ENCODE results near the gene ACAP3.
A peak's percentile ranks its signal among the peaks of the same experiment; 100 is the strongest.

Gene ACAP3

DNA sequence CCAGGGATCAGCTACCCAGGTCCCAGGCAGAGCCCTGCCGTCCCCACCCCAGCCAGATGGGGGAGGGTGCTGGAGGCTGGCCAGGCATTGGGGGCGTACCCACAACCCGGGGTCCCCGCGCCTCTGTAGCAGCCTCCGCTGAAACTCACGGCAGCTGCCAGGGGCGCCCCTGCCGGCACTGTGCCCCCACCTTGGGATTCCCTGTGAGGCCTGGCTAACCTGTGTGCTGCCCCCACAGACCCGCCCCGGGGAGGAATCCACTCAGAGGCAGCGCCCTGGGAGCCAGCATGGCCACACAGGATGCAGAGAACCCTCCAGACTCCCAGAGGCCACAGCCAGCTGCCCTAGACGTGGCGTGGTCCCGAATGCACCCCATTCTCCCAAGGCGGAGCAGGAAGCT, 37.7 kb upstream of the ACAP3 start:
- no peak for DNase-seq (ENCODE audit: low read depth in 1 of 2, low spot score in 1 of 2)

DNA sequence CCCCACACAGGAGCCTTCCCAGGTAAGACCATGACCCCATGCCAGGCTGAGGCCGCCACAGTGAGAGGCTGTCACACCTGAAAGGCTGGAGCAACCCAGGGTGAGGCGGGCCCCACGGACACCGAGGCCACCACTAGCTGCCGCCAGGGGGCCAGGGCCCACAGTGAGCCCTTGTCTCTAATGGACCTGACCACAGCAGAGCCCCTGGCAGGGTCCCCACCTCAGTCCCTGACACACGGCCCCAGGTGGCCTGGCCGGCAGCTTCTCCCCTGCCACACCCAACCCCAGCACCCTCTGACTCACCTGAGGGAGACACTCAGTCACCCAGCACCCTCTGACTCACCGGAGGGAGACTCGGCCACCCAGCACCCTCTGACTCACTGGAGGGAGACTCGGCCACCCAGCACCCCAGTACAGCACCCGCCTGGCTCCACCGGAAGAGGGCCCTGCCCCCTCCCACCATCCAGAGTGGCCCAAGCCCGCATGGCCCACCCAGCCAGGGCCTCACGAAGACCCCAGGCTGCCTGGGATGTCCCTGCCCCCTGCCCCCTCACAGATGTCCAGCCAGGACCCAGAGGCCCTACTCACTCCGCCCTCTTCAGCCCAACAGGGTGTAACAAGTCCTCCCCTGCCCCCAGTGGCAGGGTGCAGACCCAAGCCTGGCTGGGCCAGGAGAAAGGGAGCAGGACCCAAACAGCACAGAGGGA, 37.1 kb upstream of the ACAP3 start:
- peak in 1 of 2 donors; percentile 55 for DNase-seq (ENCODE audit: low read depth in 1 of 2, low spot score in 1 of 2)

GRCh38 chr1:1343811-1344421, 36.2 kb upstream of the ACAP3 start:
- no peak for DNase-seq (ENCODE audit: low read depth in 1 of 2, low spot score in 1 of 2)

DNA sequence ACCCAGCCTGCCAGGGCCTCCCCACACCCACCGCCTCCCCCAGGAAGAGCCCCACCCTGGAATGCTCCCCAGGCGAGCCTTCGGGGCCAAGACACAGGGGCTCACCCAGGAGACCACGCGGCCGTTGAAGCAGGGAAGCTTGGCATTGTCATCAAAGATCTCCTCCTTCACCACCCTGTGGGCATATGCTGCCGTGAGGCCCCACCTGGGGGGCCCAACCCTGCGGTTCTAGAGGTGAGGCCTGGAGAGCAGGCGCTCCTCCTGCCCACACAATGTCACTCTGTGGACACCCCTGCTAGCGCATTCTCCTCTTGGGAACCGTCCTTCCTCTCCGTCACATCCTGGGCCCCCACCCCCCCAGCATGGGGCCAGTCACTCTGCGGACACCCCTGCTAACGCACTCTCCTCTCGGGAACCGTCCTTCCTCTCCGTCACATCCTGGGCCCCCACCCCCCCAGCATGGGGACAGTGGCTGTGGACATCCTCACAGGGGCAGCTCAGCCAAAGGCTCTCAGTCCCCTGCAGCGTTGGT, 34.9 kb upstream of the ACAP3 start:
- no peak for DNase-seq (ENCODE audit: low read depth in 1 of 2, low spot score in 1 of 2)

- DNase-seq (ENCODE audit: low read depth in 1 of 2, low spot score in 1 of 2) = no peak
These were observed 34.4 kb upstream of the ACAP3 start for GRCh38 chr1:1342061-1342562.

- DNase-seq (ENCODE audit: low read depth in 1 of 2, low spot score in 1 of 2) = no peak
These were observed 33.9 kb upstream of the ACAP3 start for GRCh38 chr1:1341549-1342021.

- no peak for DNase-seq (ENCODE audit: low read depth in 1 of 2, low spot score in 1 of 2)
These were observed 33.2 kb upstream of the ACAP3 start for GRCh38 chr1:1340791-1341548.

DNA sequence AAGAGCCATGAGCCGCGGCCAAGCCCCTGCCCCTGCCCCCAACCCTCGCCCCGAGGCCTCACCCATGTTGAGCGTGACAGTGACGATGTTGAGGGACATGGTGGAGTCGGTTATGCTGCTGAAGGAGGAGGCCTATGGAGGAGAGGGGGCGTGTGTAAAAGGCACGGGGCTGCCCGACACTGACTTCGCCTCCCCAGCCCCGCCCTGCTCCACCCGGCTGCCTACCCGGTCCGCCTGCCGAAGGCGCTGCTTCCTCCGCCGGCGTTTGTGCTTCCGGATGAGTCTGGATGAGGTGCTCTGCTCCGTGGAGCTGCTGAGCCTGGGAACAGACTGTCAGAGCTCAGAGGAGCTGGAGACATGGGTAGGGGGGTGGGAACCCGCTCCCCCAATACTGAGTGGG, 32.5 kb upstream of the ACAP3 start:
- DNase-seq (ENCODE audit: low read depth in 1 of 2, low spot score in 1 of 2) = no peak

DNA sequence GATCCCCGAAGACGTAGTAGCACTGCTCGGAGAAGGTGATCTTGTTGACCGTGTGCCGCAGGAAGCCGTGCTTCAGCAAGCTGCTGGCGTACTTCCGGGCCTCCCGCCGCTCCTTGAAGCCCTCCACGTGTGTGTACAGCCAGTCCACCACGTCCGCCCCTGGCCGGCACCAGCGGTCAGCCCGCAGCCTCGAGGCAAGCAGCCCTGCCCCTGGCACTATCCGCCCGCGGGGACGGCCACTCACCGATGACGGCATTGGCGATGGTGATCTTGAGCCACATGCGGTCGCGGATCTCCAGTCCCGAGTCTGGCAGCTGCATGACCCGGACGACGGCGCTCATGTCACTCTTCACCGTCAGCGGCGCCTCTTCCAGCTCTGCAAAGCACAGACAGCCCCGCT, 30.5 kb upstream of the ACAP3 start:
- DNase-seq (ENCODE audit: low read depth in 1 of 2, low spot score in 1 of 2) = no peak

- DNase-seq (ENCODE audit: low read depth in 1 of 2, low spot score in 1 of 2) = peak in 1 of 2 donors; percentile 25
These were observed 30.0 kb upstream of the ACAP3 start for GRCh38 chr1:1337793-1338147.

DNA sequence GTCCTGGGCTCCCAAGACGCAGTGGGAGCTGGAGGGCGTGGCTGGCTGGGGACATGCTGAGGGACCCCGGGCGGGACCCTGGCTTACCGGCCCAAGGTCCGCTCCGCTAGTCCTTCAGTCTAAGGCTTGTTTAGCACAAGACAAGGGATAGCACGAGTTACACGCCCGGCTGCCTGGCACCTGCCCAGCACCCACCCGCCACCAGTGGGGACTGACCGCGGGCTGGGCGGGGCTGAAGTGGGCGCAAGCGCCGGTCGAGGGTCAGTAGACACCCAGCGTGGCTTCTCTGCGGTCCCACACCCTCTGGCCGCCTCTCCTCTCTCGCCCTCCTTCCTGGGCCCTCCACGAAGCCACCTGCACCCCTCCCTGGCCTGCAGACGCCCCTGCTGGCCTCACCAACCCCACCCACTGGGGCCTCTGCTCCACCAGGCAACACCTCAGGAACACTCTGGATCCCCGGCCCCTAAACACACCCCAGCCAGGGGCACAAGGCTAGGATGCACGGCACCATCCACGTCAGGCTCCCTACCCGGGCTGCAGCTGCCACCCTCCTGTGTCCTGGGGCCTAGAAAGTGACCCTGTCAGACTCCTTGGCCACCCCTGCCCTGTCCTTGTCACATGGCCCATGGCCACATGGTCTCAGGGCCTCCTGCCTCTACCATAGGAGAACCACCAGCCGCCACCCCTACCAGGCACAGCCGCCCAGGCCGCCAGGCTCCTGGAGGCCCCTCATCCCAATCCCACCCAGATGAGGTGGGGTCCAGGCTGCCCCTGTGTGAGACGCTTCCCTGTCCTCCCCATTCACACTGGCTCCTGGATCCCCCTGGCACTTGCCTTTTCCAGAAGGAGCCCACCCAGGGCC, 29.4 kb upstream of the ACAP3 start:
- no peak for DNase-seq (ENCODE audit: low read depth in 1 of 2, low spot score in 1 of 2)

- no peak for DNase-seq (ENCODE audit: low read depth in 1 of 2, low spot score in 1 of 2)
These were observed 28.7 kb upstream of the ACAP3 start for GRCh38 chr1:1336446-1336845.

- DNase-seq (ENCODE audit: low read depth in 1 of 2, low spot score in 1 of 2) = no peak
These were observed 28.1 kb upstream of the ACAP3 start for GRCh38 chr1:1335792-1336248.

- DNase-seq (ENCODE audit: low read depth in 1 of 2, low spot score in 1 of 2) = no peak
These were observed 27.6 kb upstream of the ACAP3 start for GRCh38 chr1:1335283-1335682.

DNA sequence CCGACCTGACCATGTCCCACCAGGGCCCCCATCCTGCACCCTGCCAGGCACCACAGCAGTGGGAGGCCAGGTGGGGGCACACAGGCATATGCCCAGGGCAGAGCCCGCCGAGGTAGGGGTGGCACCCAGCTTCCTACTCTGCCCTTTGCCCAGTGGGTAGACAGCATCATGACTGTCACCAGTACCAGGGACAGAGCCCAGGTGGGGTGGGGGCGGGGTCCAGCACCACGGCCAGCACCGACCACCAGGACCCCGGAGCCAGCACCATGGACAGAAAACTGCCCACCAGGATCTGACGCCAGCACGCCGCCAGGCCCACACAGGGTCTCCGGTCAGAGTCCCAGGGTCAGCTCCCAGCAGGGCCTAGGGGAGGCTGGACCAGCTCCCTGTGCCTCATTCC, 27.1 kb upstream of the ACAP3 start:
- no peak for DNase-seq (ENCODE audit: low read depth in 1 of 2, low spot score in 1 of 2)

GRCh38 chr1:1333551-1334241, 26.0 kb upstream of the ACAP3 start:
- no peak for DNase-seq (ENCODE audit: low read depth in 1 of 2, low spot score in 1 of 2)

DNA sequence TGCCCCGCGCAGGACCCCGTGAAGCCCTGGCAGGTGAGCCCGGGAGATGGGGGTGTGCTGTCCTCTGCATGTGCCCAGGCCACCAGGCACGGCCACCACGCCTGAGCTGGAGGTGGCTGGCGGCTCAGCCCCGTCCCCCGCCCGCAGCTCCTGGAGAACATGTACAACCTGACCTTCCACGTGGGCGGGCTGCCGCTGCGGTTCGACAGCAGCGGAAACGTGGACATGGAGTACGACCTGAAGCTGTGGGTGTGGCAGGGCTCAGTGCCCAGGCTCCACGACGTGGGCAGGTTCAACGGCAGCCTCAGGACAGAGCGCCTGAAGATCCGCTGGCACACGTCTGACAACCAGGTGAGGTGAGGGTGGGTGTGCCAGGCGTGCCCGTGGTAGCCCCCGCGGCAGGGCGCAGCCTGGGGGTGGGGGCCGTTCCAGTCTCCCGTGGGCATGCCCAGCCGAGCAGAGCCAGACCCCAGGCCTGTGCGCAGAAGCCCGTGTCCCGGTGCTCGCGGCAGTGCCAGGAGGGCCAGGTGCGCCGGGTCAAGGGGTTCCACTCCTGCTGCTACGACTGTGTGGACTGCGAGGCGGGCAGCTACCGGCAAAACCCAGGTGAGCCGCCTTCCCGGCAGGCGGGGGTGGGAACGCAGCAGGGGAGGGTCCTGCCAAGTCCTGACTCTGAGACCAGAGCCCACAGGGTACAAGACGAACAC, 25.2 kb upstream of the ACAP3 start:
- DNase-seq (ENCODE audit: low read depth in 1 of 2, low spot score in 1 of 2) = no peak

- no peak for DNase-seq (ENCODE audit: low read depth in 1 of 2, low spot score in 1 of 2)
These were observed 24.5 kb upstream of the ACAP3 start for GRCh38 chr1:1332031-1332755.

Data from activated CD4-positive, alpha-beta T cell treated with anti-CD3 and anti-CD28 coated beads, Interleukin-2, amount 50 U/mL, for 24 hours (primary cell).